ENCODE measurements around the gene AOPEP. TPM values are rescaled to one million over a fixed set of nuclear protein-coding genes. Genes with fewer than 3 reads are reported as not detected.

Gene AOPEP
- total and polyA plus RNA-seq, 2 of the 13 experiments (the other 11 are each of a cell fraction or from before 2014, with no cell fraction given), result 22.2 to 41.6 TPM

GRCh38 chr9:94903961-94904421 lies 177.5 kb downstream of the AOPEP start:
- WGBS (ENCODE audit: low lambda C conversion rate), result 96% methylated on average over 2 of the region's 2 CpGs
- H3K9ac ChIP-seq (ENCODE audit: insufficient read depth, low read depth, low read length), result no peak overlapping the region
- in situ Hi-C loops (cut with HindIII; ENCODE audit: extremely low pct_ligation_motif_present, low pct_unique_long_range_greater_than_20kb), result no loop called here
- H3K4me3 ChIP-seq (replicated peaks in 1 of 3; ENCODE audit: insufficient read depth in 1 of 3, low read depth in 2 of 3, low read length in 3 of 3), result no peak overlapping the region
- H3K79me2 ChIP-seq (ENCODE audit: insufficient read depth, low read length), result peaks cover 4% of the 10 kb centered on the region
- FAIRE-seq, result no peak
- CTCF ChIA-PET (ENCODE audit: low intra/inter-chr PET ratio, low total read pairs), result no interaction called here
- peaks cover 97% of the 10 kb centered on the region for H3K4me1 ChIP-seq (ENCODE audit: insufficient read depth, low read length)
- no peak overlapping the region for H3K4me2 ChIP-seq (ENCODE audit: low read depth, low read length)
- no peak for DNase-seq (ENCODE audit: low spot score)
- intact Hi-C loops (cut with micrococcal nuclease; ENCODE audit: unreplicated experiment), result loop anchor here (5.0 to 10.0 kb wide), 2 partner anchors 48 to 119 kb away; no protein-coding TSS in a partner anchor
- no peaks in the 10 kb centered on the region for H3K9me3 ChIP-seq (ENCODE audit: low read length)
- no peak overlapping the region for H3K27ac ChIP-seq (ENCODE audit: extremely low read length, insufficient read depth, low read length)
- no peaks in the 10 kb centered on the region for H3K36me3 ChIP-seq (replicated peaks in 1 of 2; ENCODE audit: control insufficient read depth in 1 of 2, insufficient read depth in 2 of 2, low read length in 2 of 2)
- H3K27me3 ChIP-seq (ENCODE audit: control insufficient read depth in 1 of 2, insufficient read depth in 2 of 2, low read length in 2 of 2), result no peaks in the 10 kb centered on the region
- no peak overlapping the region for H2AFZ ChIP-seq (ENCODE audit: low read length)
- H4K20me1 ChIP-seq (ENCODE audit: insufficient read depth, low read length), result no peaks in the 10 kb centered on the region
- POLR2A ChIA-PET, result interaction anchor here (0.6 kb wide), 1 partner anchor 14 kb away, joined by 3 read pairs; no protein-coding TSS in a partner anchor
- ATAC-seq, result no peak
- no TSS peak for BruUV-seq (replicated peaks)
- TF ChIP-seq HNF4A (CRISPR knock-in tag; IDR thresholded peaks at IDR 0.05), result no peak
- TF ChIP-seq ZNF609 (CRISPR knock-in tag; IDR thresholded peaks at IDR 0.05; ENCODE audit: borderline replicate concordance), result no peak
- TF ChIP-seq FIP1L1 (IDR thresholded peaks at IDR 0.05; ENCODE audit: borderline replicate concordance, insufficient read depth, low read depth, low read length), result no peak
- no peak for TF ChIP-seq ZNF891 (CRISPR knock-in tag; IDR thresholded peaks at IDR 0.05)
- TF ChIP-seq ZNF460 (CRISPR knock-in tag; IDR thresholded peaks at IDR 0.05; ENCODE audit: borderline replicate concordance), result no peak
- no peak for TF ChIP-seq KAT7 (CRISPR knock-in tag; IDR thresholded peaks at IDR 0.05; ENCODE audit: borderline replicate concordance)
- TF ChIP-seq FLYWCH1 (CRISPR knock-in tag; IDR thresholded peaks at IDR 0.05), result no peak
- TF ChIP-seq PREB (CRISPR knock-in tag; IDR thresholded peaks at IDR 0.05), result no peak
- TF ChIP-seq BHLHE40 (IDR thresholded peaks at IDR 0.05; ENCODE audit: low read length), result no peak
- TF ChIP-seq MAF1 (CRISPR knock-in tag; IDR thresholded peaks at IDR 0.05; ENCODE audit: borderline replicate concordance), result no peak
- no peak for TF ChIP-seq FUBP1 (CRISPR knock-in tag; IDR thresholded peaks at IDR 0.05; ENCODE audit: borderline replicate concordance)
- TF ChIP-seq ZNF572 (CRISPR knock-in tag; IDR thresholded peaks at IDR 0.05), result no peak
- TF ChIP-seq TEF (CRISPR knock-in tag; IDR thresholded peaks at IDR 0.05), result no peak
- TF ChIP-seq PLSCR1 (CRISPR knock-in tag; IDR thresholded peaks at IDR 0.05; ENCODE audit: borderline replicate concordance), result no peak
- TF ChIP-seq ZNF136 (CRISPR knock-in tag; IDR thresholded peaks at IDR 0.05; ENCODE audit: low read depth), result no peak
- TF ChIP-seq ZNF317 (CRISPR knock-in tag; IDR thresholded peaks at IDR 0.05), result no peak
